Measurements from ENCODE around the gene SMARCA4. TPM values are rescaled to one million over a fixed set of nuclear protein-coding genes. Genes with fewer than 3 reads are reported as not detected.

The SMARCA4 gene
- total RNA-seq, 4 donors from 2014 or later = 68.3 to 208 (median 114) TPM

DNA sequence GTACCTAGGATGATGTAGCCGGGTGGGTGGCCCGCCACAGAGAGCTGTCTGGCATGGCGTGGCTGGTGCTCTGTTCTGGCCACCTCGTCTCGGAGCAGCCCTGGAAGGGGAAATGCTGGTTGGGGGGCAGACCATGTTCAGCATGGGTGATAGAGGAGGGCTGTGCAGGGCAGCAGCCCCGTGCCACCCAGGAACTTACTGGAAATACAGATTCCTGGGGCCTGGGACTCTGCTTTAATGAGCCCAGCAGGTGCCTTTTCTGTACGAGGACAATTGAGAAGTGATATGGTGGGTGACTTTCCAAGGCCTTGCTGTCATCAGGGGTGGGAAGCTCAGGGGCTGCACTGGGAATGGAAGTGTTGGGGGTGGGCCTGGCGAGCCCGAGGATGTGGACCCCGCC lies 24.7 kb downstream of the SMARCA4 start:
- Histone ChIP-seq H3K4me1 (no peaks in the 10 kb centered on the region), H3K36me3 (peaks cover 0 to 69% (median 0%) of the 10 kb centered on the region in 3 donors), H3K27me3 (no peaks in the 10 kb centered on the region), H3K27ac (no peak overlapping the region), H3K9me3 (no peaks in the 10 kb centered on the region), H3K4me3 (no peak overlapping the region)
- no peak for DNase-seq
- TF ChIP-seq CTCF (IDR thresholded peaks at IDR 0.05) (no peak), POLR2A (IDR thresholded peaks at IDR 0.05) (no peak)

DNA sequence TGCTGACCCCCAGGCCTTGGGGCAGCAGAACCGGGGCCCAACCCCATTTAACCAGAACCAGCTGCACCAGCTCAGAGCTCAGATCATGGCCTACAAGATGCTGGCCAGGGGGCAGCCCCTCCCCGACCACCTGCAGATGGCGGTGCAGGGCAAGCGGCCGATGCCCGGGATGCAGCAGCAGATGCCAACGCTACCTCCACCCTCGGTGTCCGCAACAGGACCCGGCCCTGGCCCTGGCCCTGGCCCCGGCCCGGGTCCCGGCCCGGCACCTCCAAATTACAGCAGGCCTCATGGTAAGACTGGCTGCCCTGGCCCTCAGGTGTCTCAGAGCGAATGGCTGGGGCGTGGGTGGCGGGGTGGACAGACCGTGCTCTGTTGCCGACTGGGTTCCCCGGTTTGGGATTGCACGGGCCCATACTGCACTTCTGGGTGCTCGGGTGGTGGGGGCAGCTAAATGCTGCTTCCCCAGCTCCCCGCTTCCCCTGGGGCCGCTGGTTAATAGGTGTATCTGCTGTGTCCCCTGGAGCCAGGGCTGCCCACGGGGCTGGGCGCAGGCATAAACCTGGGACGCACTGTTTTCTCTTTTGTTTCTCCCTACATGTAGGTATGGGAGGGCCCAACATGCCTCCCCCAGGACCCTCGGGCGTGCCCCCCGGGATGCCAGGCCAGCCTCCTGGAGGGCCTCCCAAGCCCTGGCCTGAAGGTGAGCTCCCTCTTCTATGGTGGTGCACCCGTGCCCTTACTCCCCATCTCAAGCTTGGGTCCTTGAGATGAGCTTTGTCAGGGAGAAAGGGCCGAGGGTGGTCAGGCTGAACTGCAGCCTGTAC lies 25.7 kb downstream of the SMARCA4 start:
- Histone ChIP-seq H3K36me3 (peaks cover 0 to 79% (median 0%) of the 10 kb centered on the region in 3 donors), H3K27ac (no peak overlapping the region), H3K4me3 (no peak overlapping the region), H3K9me3 (no peaks in the 10 kb centered on the region), H3K4me1 (no peaks in the 10 kb centered on the region), H3K27me3 (no peaks in the 10 kb centered on the region)
- no peak for DNase-seq
- TF ChIP-seq POLR2A (IDR thresholded peaks at IDR 0.05) = no peak
- TF ChIP-seq CTCF (IDR thresholded peaks at IDR 0.05) = no peak

DNA sequence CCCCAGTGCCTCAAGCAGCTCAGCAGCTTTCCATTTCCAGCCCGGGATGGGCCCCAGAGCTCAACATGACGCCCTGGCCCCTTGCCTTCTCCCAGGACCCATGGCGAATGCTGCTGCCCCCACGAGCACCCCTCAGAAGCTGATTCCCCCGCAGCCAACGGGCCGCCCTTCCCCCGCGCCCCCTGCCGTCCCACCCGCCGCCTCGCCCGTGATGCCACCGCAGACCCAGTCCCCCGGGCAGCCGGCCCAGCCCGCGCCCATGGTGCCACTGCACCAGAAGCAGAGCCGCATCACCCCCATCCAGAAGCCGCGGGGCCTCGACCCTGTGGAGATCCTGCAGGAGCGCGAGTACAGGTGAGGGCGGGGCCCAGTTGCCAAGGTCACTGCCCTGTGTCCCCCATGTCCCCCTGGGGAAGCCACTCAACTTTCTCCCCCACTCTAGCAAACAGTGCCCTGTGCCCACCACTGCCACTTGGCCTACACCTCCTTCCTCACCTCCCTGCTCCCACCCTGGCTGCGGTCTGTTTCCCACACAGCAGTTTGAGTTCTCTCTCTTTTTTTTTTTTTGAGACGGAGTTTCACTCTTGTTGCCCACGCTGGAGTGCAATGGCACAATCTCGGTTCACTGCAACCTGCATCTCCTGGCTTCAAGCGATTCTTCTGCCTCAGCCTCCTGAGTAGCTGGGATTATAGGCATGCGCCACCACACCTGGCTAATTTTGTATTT lies 26.9 kb downstream of the SMARCA4 start:
- H3K9me3 ChIP-seq = no peaks in the 10 kb centered on the region
- no peak for DNase-seq
- TF ChIP-seq POLR2A (IDR thresholded peaks at IDR 0.05) = no peak
- no peak for TF ChIP-seq CTCF (IDR thresholded peaks at IDR 0.05)
- no peaks in the 10 kb centered on the region for H3K4me1 ChIP-seq
- peaks cover 0 to 88% (median 0%) of the 10 kb centered on the region in 3 donors for H3K36me3 ChIP-seq
- H3K4me3 ChIP-seq = no peak overlapping the region
- H3K27ac ChIP-seq = no peak overlapping the region
- H3K27me3 ChIP-seq = no peaks in the 10 kb centered on the region

- no peak for DNase-seq
- peaks cover 0 to 93% (median 0%) of the 10 kb centered on the region in 3 donors for H3K36me3 ChIP-seq
- H3K27ac ChIP-seq = no peak overlapping the region
- H3K4me1 ChIP-seq = no peaks in the 10 kb centered on the region
- H3K27me3 ChIP-seq = no peaks in the 10 kb centered on the region
- TF ChIP-seq CTCF (IDR thresholded peaks at IDR 0.05) (no peak), POLR2A (IDR thresholded peaks at IDR 0.05) (no peak)
- no peak overlapping the region for H3K4me3 ChIP-seq
- no peaks in the 10 kb centered on the region for H3K9me3 ChIP-seq
Observed at GRCh38 chr19:10988380-10988779, 27.6 kb downstream of the SMARCA4 start.

- Histone ChIP-seq H3K4me3 (no peak overlapping the region), H3K27me3 (no peaks in the 10 kb centered on the region), H3K27ac (no peak overlapping the region), H3K9me3 (no peaks in the 10 kb centered on the region), H3K4me1 (no peaks in the 10 kb centered on the region), H3K36me3 (peaks cover 0 to 94% (median 0%) of the 10 kb centered on the region in 3 donors)
- no peak for DNase-seq
- TF ChIP-seq POLR2A (IDR thresholded peaks at IDR 0.05) (no peak), CTCF (IDR thresholded peaks at IDR 0.05) (no peak)
Observed at GRCh38 chr19:10988921-10989320, 28.1 kb downstream of the SMARCA4 start.

All from Peyer's patch (tissue), 4 donors.